ENCODE results near the gene ZNF860. TPM values are rescaled to one million over a fixed set of nuclear protein-coding genes. Genes with fewer than 3 reads are reported as not detected.

ZNF860 gene
- total RNA-seq, 1 experiment from 2014 or later, result 5.9 TPM

DNA sequence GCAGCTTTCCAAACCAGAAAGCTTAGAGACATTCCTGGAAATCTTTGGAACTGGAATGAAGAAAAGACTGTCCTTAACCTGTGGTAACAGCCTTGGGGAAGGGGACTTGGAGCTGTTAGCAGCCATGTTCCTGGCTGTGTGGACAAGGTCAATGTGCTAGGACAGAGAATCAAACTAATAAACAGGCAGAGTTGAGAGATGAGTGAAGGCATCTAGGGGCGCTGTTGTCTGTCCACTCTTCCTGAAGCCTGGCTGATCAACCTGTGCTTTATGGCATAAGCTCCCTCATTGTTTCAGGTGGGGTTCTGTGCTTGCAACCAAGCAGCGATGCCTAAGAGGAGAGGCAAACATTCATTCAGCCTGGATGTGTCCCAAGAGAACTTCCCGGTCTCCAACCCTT lies 19.3 kb downstream of the ZNF860 start:
- Mint-ChIP-seq H3K27ac (ENCODE audit: unreplicated experiment) (no peak overlapping the region), H3K4me3 (ENCODE audit: unreplicated experiment) (no peak overlapping the region), H3K9me3 (ENCODE audit: unreplicated experiment) (no peaks in the 10 kb centered on the region), H3K27me3 (ENCODE audit: insufficient read depth, unreplicated experiment) (no peaks in the 10 kb centered on the region), H3K36me3 (ENCODE audit: insufficient read depth, unreplicated experiment) (no peaks in the 10 kb centered on the region), H3K4me1 (ENCODE audit: low read depth, unreplicated experiment) (peaks cover 20% of the 10 kb centered on the region)
- H3K9me3 ChIP-seq, result no peaks in the 10 kb centered on the region
- POLR2A ChIA-PET, result no interaction called here
- CTCF ChIA-PET, result no interaction called here
- H3K27me3 ChIP-seq (replicated peaks; ENCODE audit: control insufficient read depth, insufficient read depth, low read length), result no peaks in the 10 kb centered on the region
- no peaks in the 10 kb centered on the region for H3K36me3 ChIP-seq (ENCODE audit: control insufficient read depth, insufficient read depth, low read length)
- no TSS peak for BruUV-seq (replicated peaks)
- no peak for DNase-seq
- peaks cover 21% of the 10 kb centered on the region for H3K4me1 ChIP-seq
- no peak overlapping the region for H3K4me3 ChIP-seq (ENCODE audit: low read depth, low read length)
- intact Hi-C loops (cut with micrococcal nuclease; ENCODE audit: unreplicated experiment), result no loop called here
- TF ChIP-seq, protein P1, sequence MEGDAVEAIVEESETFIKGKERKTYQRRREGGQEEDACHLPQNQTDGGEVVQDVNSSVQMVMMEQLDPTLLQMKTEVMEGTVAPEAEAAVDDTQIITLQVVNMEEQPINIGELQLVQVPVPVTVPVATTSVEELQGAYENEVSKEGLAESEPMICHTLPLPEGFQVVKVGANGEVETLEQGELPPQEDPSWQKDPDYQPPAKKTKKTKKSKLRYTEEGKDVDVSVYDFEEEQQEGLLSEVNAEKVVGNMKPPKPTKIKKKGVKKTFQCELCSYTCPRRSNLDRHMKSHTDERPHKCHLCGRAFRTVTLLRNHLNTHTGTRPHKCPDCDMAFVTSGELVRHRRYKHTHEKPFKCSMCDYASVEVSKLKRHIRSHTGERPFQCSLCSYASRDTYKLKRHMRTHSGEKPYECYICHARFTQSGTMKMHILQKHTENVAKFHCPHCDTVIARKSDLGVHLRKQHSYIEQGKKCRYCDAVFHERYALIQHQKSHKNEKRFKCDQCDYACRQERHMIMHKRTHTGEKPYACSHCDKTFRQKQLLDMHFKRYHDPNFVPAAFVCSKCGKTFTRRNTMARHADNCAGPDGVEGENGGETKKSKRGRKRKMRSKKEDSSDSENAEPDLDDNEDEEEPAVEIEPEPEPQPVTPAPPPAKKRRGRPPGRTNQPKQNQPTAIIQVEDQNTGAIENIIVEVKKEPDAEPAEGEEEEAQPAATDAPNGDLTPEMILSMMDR (IDR thresholded peaks at IDR 0.05; ENCODE audit: insufficient read depth in 1 of 2, low read depth in 1 of 2, low read length in 1 of 2, severe bottlenecking in 1 of 2, unreplicated experiment in 1 of 2), result no peak

DNA sequence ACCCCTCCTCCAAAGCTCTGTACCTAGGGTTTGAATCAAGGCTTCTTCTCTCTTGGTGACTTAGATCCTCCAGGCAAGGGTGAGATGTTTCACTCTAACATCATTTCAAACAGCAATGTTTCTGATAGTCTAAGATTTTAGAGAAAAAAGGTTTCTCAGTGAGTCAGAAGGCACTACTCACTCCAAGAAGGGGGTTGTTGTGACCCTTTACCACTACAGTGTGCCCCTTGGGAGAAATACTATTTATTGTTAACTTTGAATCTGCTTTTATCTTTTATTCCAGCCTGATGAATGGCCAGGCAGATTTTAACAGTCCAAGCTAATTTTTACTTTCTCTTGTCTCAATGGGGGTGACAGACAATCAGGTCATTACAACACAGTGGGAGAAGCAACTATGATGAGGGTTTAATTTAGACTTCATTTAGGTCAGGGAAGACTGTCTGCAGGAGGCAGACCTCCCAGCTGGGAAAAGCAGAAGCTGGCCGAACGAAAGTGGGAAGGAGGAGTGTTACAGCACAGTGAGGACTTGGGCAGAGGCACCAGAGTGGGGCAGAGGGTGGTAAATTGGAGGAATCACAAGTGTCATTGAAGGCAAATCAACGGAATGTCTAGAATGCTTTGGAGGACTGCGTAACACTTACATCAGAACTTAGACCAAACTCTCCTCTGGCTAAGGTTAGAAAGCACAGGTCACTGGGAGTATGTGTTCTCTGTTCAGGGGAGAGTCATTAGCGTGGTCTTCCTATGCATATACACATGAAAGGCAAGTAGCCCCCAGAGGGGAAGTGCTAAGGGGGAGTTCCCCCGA lies 21.2 kb downstream of the ZNF860 start:
- intact Hi-C loops (cut with micrococcal nuclease; ENCODE audit: unreplicated experiment), result no loop called here
- Mint-ChIP-seq H3K36me3 (ENCODE audit: insufficient read depth, unreplicated experiment) (no peaks in the 10 kb centered on the region), H3K27ac (ENCODE audit: unreplicated experiment) (peak overlapping the region; percentile 65), H3K4me3 (ENCODE audit: unreplicated experiment) (no peak overlapping the region), H3K27me3 (ENCODE audit: insufficient read depth, unreplicated experiment) (no peaks in the 10 kb centered on the region), H3K9me3 (ENCODE audit: unreplicated experiment) (no peaks in the 10 kb centered on the region), H3K4me1 (ENCODE audit: low read depth, unreplicated experiment) (peaks cover 20% of the 10 kb centered on the region)
- peak in 1 of 2 experiments; percentile 10 for DNase-seq
- no peaks in the 10 kb centered on the region for H3K9me3 ChIP-seq
- no peaks in the 10 kb centered on the region for H3K27me3 ChIP-seq (replicated peaks; ENCODE audit: control insufficient read depth, insufficient read depth, low read length)
- TF ChIP-seq, protein P1 (IDR thresholded peaks at IDR 0.05; ENCODE audit: insufficient read depth in 1 of 2, low read depth in 1 of 2, low read length in 1 of 2, severe bottlenecking in 1 of 2, unreplicated experiment in 1 of 2), result no peak
- POLR2A ChIA-PET, result no interaction called here
- no peak overlapping the region for H3K4me3 ChIP-seq (ENCODE audit: low read depth, low read length)
- BruUV-seq (replicated peaks), result no TSS peak
- no peaks in the 10 kb centered on the region for H3K36me3 ChIP-seq (ENCODE audit: control insufficient read depth, insufficient read depth, low read length)
- H3K4me1 ChIP-seq, result peaks cover 21% of the 10 kb centered on the region
- CTCF ChIA-PET, result no interaction called here

DNA sequence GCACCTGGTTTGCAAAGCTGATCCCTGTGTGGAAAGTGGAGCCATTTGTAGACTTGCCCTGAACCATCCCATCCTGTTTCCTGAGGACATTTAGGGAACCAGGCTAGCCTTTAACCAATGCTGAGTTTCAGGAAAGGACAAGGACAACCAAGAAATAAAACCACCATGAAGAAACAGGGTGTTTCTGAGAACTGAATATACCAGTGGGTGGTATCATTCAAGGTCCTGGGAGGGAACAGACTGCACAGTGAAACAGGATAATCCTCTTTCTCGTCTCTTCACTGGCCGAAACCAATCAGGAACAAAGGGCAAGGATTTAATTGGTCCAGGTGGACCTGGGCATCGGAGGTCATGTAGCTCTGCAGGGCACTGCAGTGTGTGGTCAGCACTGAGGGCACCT lies 21.8 kb downstream of the ZNF860 start:
- peak overlapping the region; percentile 65 for H3K27ac Mint-ChIP-seq (ENCODE audit: unreplicated experiment)
- POLR2A ChIA-PET, result no interaction called here
- no TSS peak for BruUV-seq (replicated peaks)
- H3K4me1 Mint-ChIP-seq (ENCODE audit: low read depth, unreplicated experiment), result peaks cover 20% of the 10 kb centered on the region
- no peak overlapping the region for H3K4me3 ChIP-seq (ENCODE audit: low read depth, low read length)
- intact Hi-C loops (cut with micrococcal nuclease; ENCODE audit: unreplicated experiment), result no loop called here
- no peaks in the 10 kb centered on the region for H3K36me3 Mint-ChIP-seq (ENCODE audit: insufficient read depth, unreplicated experiment)
- TF ChIP-seq, protein P1 (IDR thresholded peaks at IDR 0.05; ENCODE audit: insufficient read depth in 1 of 2, low read depth in 1 of 2, low read length in 1 of 2, severe bottlenecking in 1 of 2, unreplicated experiment in 1 of 2), result no peak
- no peak overlapping the region for H3K4me3 Mint-ChIP-seq (ENCODE audit: unreplicated experiment)
- H3K9me3 ChIP-seq, result no peaks in the 10 kb centered on the region
- H3K27me3 Mint-ChIP-seq (ENCODE audit: insufficient read depth, unreplicated experiment), result no peaks in the 10 kb centered on the region
- no peaks in the 10 kb centered on the region for H3K27me3 ChIP-seq (replicated peaks; ENCODE audit: control insufficient read depth, insufficient read depth, low read length)
- H3K4me1 ChIP-seq, result peaks cover 21% of the 10 kb centered on the region
- no peaks in the 10 kb centered on the region for H3K36me3 ChIP-seq (ENCODE audit: control insufficient read depth, insufficient read depth, low read length)
- no peak for DNase-seq
- H3K9me3 Mint-ChIP-seq (ENCODE audit: unreplicated experiment), result no peaks in the 10 kb centered on the region
- CTCF ChIA-PET, result no interaction called here
